AG04450 (cell line): ENCODE data around the gene FBXL5. TPM values are rescaled to one million over a fixed set of nuclear protein-coding genes. Genes with fewer than 3 reads are reported as not detected.

ENCODE experiments used
- CTCF ChIA-PET: fragments of 300-600, 350-600 bp; formaldehyde crosslinking; extraction: SDS; loops from one replicate; lab custom pipeline; 2022; ENCODE audit warnings: antibody characterized with exemption, inconsistent platforms; lab: Charles Lee
- POLR2A ChIA-PET: fragments of 350-600 bp; formaldehyde crosslinking; extraction: SDS; loops from one replicate; lab custom pipeline; 2021; ENCODE audit warnings: antibody characterized with exemption, inconsistent platforms; lab: Yijun Ruan, JAX
- DNase-seq: peaks from one replicate; pipeline ENCODE4 v3.0.0-alpha.2; 2011; ENCODE audit warnings: low read depth, low spot score
- H3K27ac ChIP-seq: one replicate; pipeline ENCODE4 v1.5.1; 2012; ENCODE audit warnings: low read depth, low read length, control low read depth
- H3K27me3 ChIP-seq: one replicate; pipeline ENCODE4 v1.6.0; 2012; ENCODE audit warnings: low read length; ENCODE audit not compliant: control insufficient read depth, insufficient read depth
- H3K4me3 ChIP-seq: 2 replicates; pipeline ENCODE4 v1.5.1; 2011; ENCODE audit warnings: mild to moderate bottlenecking, low read depth, low read length, control low read depth
- H3K9me3 ChIP-seq: 2 replicates; pipeline ENCODE4 v1.5.1; 2012; ENCODE audit warnings: low read length; ENCODE audit not compliant: control insufficient read depth, insufficient read depth
- polyA plus RNA-seq: library from polyadenylated mRNA; depleted of rRNA; stranded (reverse); fragments of >200 nt; gene quantifications from 2 replicates; pipeline ENCODE4 v1.2.3, GENCODE V29; 2011
- TF ChIP-seq, protein P1 (sequence below): IDR thresholded peaks from 2 replicates; pipeline ENCODE4 v1.5.1; 2011; ENCODE audit warnings: low read depth, low read length, control low read depth, inconsistent platforms

FBXL5 gene
- polyA plus RNA-seq, 1 experiment = 56.4 TPM

DNA sequence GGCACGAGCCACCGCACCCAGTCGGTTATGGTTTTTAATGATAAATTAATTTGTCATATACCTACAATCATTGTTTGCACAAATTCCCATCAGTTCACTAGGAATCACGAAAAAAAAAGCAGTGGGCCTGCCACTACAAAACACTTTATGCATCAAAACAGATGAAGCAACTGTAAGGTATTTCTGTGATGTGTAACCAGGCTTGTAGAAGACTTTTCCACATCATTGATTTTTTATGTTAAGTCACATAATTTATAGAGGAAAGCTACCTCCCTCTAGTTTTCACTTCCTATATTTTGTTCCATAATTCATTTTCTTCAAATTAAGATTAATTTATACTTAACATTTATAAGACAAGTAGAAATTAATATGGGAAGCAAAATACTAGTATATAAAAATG lies 19.8 kb upstream of the FBXL5 start:
- POLR2A ChIA-PET = no interaction called here
- TF ChIP-seq, protein P1, sequence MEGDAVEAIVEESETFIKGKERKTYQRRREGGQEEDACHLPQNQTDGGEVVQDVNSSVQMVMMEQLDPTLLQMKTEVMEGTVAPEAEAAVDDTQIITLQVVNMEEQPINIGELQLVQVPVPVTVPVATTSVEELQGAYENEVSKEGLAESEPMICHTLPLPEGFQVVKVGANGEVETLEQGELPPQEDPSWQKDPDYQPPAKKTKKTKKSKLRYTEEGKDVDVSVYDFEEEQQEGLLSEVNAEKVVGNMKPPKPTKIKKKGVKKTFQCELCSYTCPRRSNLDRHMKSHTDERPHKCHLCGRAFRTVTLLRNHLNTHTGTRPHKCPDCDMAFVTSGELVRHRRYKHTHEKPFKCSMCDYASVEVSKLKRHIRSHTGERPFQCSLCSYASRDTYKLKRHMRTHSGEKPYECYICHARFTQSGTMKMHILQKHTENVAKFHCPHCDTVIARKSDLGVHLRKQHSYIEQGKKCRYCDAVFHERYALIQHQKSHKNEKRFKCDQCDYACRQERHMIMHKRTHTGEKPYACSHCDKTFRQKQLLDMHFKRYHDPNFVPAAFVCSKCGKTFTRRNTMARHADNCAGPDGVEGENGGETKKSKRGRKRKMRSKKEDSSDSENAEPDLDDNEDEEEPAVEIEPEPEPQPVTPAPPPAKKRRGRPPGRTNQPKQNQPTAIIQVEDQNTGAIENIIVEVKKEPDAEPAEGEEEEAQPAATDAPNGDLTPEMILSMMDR = no peak
- no peak overlapping the region for H3K4me3 ChIP-seq

DNA sequence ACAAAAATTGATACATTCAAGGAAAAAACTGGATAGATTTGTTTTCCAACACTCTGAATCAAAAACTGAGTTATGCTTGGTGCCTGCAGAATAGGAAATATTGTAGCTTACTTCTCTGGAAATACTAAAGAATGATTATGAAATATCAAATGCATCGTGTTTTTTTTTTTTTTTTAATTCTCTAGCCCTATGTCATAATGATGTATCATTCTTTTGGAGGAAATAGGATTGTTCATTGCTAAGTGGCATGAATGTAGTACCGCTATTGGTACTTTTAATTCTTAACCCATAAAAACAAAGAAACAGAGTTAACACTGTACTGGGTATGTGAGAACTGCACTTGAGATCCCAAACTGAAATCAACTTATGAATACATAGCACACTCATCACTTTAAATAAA lies 18.9 kb upstream of the FBXL5 start:
- H3K9me3 ChIP-seq = no peaks in the 10 kb centered on the region
- H3K27ac ChIP-seq = no peak overlapping the region
- no peak for DNase-seq
- no peaks in the 10 kb centered on the region for H3K27me3 ChIP-seq
- TF ChIP-seq, protein P1 = no peak
- ChIA-PET CTCF (no interaction called here), POLR2A (no interaction called here)
- H3K4me3 ChIP-seq = no peak overlapping the region

More for the DNA sequence above, 19.8 kb upstream of the FBXL5 start:
- no peak for DNase-seq
- H3K27me3 ChIP-seq = no peaks in the 10 kb centered on the region
- no peaks in the 10 kb centered on the region for H3K9me3 ChIP-seq
- CTCF ChIA-PET = no interaction called here
- no peak overlapping the region for H3K27ac ChIP-seq

DNA sequence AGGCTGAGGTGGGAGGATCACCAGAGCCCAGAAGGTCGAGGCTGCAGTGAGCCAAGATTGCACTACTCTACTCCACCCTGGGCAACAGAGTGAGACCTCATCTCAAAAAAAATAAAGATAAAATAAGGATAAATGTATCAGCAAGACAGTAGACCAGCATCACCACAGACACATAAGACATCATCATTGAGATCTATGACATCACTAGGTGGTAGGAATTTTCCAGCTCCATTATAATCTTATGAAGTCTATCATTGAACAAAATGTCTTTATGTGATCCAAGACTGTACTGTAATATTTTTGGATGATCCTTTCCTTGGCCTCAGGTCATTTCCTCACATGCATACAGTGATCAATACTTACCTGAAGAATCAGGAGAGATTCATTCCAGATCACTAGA lies 18.2 kb upstream of the FBXL5 start:
- CTCF ChIA-PET = no interaction called here
- POLR2A ChIA-PET = no interaction called here

DNA sequence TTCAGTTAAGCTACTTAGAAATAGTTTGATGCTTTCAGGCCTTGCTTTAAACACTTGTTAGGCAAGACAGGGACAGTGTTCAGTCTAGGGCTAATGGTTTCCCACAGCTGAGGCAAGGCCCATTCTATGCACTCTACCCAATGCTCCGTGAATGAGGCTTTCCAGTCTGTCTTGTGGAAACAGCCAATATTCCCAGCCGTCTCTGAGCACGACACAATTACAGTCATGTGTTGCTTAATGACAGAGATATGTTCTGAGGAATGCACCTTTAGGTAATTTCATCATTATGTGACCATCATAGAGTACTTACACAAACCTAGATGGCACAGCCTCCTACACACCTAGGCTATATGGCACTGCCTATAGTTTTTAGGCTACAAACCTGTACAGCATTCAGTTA lies 16.9 kb upstream of the FBXL5 start:
- Histone ChIP-seq H3K27ac (no peak overlapping the region), H3K4me3 (no peak overlapping the region), H3K9me3 (no peaks in the 10 kb centered on the region), H3K27me3 (no peaks in the 10 kb centered on the region)
- CTCF ChIA-PET = no interaction called here
- no peak for DNase-seq
- POLR2A ChIA-PET = no interaction called here
- TF ChIP-seq, protein P1 = no peak

More for the DNA sequence above, 18.2 kb upstream of the FBXL5 start:
- no peaks in the 10 kb centered on the region for H3K27me3 ChIP-seq
- H3K9me3 ChIP-seq = no peaks in the 10 kb centered on the region
- TF ChIP-seq, protein P1 = no peak
- H3K4me3 ChIP-seq = no peak overlapping the region
- no peak overlapping the region for H3K27ac ChIP-seq
- DNase-seq = no peak

DNA sequence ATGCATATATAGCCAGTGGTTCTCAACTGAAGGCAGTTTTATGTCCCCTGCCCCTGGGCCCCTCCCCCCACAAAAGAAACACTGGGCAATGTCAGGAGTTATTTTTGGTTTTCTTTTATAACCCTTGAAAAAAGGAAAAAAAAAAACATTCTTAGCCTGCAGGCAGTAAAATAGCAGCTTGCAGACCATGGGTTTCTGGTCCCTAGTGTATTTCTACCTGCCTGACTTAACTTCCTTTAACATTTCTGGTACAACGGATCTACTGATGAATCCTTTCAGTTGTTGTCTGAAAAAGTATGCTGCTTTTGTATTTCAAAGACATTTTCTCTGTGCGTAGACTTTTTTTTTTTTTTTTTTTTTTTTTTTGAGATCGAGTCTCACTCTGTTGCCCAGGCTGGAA lies 15.4 kb upstream of the FBXL5 start:
- Histone ChIP-seq H3K27ac (no peak overlapping the region), H3K4me3 (no peak overlapping the region), H3K27me3 (no peaks in the 10 kb centered on the region), H3K9me3 (no peaks in the 10 kb centered on the region)
- POLR2A ChIA-PET = interaction anchor here (1.5 kb wide), 1 partner anchor 11 kb away, joined by 3 read pairs; the partner anchor contains the start of gene FAM200B
- TF ChIP-seq, protein P1 = no peak
- CTCF ChIA-PET = interaction anchor here (0.7 kb wide), 1 partner anchor 631 kb away, joined by 6 read pairs; no protein-coding TSS in a partner anchor
- no peak for DNase-seq
